K562 (cell line): ENCODE measurements around the gene ASCC1. TPM values are rescaled to one million over a fixed set of nuclear protein-coding genes. Genes with fewer than 3 reads are reported as not detected.

Experiments
- CREB5 ChIP-seq: fragments of 250-450 bp; sonication (Bioruptor Pico); IDR thresholded peaks from 2 replicates; pipeline ENCODE4 v1.5.0; 2020; ENCODE audit warnings: mild to moderate bottlenecking
- DNMT1 ChIP-seq: fragments of 450-650 bp; IDR thresholded peaks from 2 replicates; pipeline ENCODE4 v1.6.1; 2016; ENCODE audit warnings: antibody characterized with exemption, mild to moderate bottlenecking
- DPF2 ChIP-seq: fragments of 450-650 bp; IDR thresholded peaks from 2 replicates; pipeline ENCODE4 v1.6.1; 2016
- HDAC1 ChIP-seq, 2 experiments: fragments of 450-650 bp; IDR thresholded peaks; 2 replicates each; pipeline ENCODE4 v1.6.1; 2016 to 2017; ENCODE audit warnings: inconsistent platforms in 1 of 2, mild to moderate bottlenecking in 1 of 2, moderate library complexity in 1 of 2
- JUN ChIP-seq, 2 experiments: sonication (generic) in 1 of 2; formaldehyde crosslinking in 1 of 2; IDR thresholded peaks; 2 replicates each; pipeline versions ENCODE4 v1.6.1 to v1.8.0; 2012 to 2022; ENCODE audit warnings: borderline replicate concordance in 2 of 2, mild to moderate bottlenecking in 2 of 2, improper control_type of control experiment in 1 of 2, low read depth in 1 of 2, low read length in 1 of 2, missing genetic modification reagents in 1 of 2
- KDM1A ChIP-seq, 2 experiments: fragments of 450-650 bp; IDR thresholded peaks; 2 replicates each; pipeline ENCODE4 v1.6.1; 2016; ENCODE audit warnings: mild to moderate bottlenecking in 2 of 2
- REST ChIP-seq, 2 experiments: fragments of 450-650 bp; formaldehyde crosslinking in 1 of 2; IDR thresholded peaks; 2 replicates each; pipeline versions ENCODE4 v1.4.0 to v1.6.1; 2014 to 2020; ENCODE audit warnings: mild to moderate bottlenecking in 2 of 2, borderline replicate concordance in 1 of 2, low read depth in 1 of 2
- SPI1 ChIP-seq: IDR thresholded peaks from 2 replicates; pipeline ENCODE4 v1.6.1; 2011; ENCODE audit warnings: low read depth, low read length, control low read depth, borderline replicate concordance
- ZBTB7A ChIP-seq: IDR thresholded peaks from 2 replicates; pipeline ENCODE4 v1.6.1; 2011; ENCODE audit warnings: low read depth, mild to moderate bottlenecking, low read length, moderate library complexity, borderline replicate concordance; ENCODE audit not compliant: control insufficient read depth
- ZKSCAN3 ChIP-seq: fragments of 250-450 bp; sonication (Bioruptor Pico); IDR thresholded peaks from 2 replicates; pipeline ENCODE4 v1.4.0; 2020
- ZNF384 ChIP-seq: IDR thresholded peaks from 2 replicates; pipeline ENCODE4 v1.6.1; 2012; ENCODE audit warnings: low read depth, low read length, improper control_type of control experiment
- polyA plus RNA-seq, 8 experiments: library from polyadenylated mRNA; depleted of rRNA in 4 of 8; stranded (reverse) in 5 of 8; unstranded in 3 of 8; fragments of >200 nt; fragmentation: Nextera tagmentation in 2 of 8; fragmentation: Illumina TruSeq in 1 of 8; extraction: Ambion mirVana in 2 of 8; extraction: Trizol in 1 of 8; gene quantifications; 2 replicates each; pipeline versions ENCODE4 v1.2.1 to v1.2.3, GENCODE V29; 2011 to 2014; ENCODE audit warnings: inconsistent platforms in 1 of 8, missing spikeins in 1 of 8
- total RNA-seq, 7 experiments: library from RNA; depleted of rRNA in 6 of 7; stranded (reverse); fragments of >200 nt in 6 of 7; fragmentation: Illumina TruSeq in 2 of 7; extraction: Trizol in 2 of 7; gene quantifications; 2 replicates each; pipeline versions ENCODE4 v1.2.1 to v1.2.3, GENCODE V29; 2011 to 2021; ENCODE audit warnings: low replicate concordance in 1 of 7
- TF ChIP-seq, protein P1 (sequence below): fragments of 450-650 bp; formaldehyde crosslinking; IDR thresholded peaks from 2 replicates; pipeline ENCODE4 v1.4.0; 2020; ENCODE audit warnings: mild to moderate bottlenecking, moderate library complexity
- TF ChIP-seq, protein P2 (sequence below): fragments of 250-450 bp; sonication (Bioruptor Pico); IDR thresholded peaks from 2 replicates; pipeline ENCODE4 v1.8.0; 2022; ENCODE audit warnings: moderate library complexity, mild to moderate bottlenecking, inconsistent platforms

The ASCC1 gene
- total and polyA plus RNA-seq, 9 of the 15 experiments (the other 6 are each of a cell fraction or from before 2014, with no cell fraction given), result 31.7 to 73.3 (median 52.8) TPM

GRCh38 chr10:72171175-72171630 is 44.9 kb downstream of the ASCC1 start (continued):
- no peak for TF ChIP-seq CREB5 (CRISPR knock-in tag)
- TF ChIP-seq KDM1A (IDR thresholded peaks at IDR 0.05), result peak; percentile 72 to 85; a peak in 3 of 4 replicates
- TF ChIP-seq ZKSCAN3, result no peak
- TF ChIP-seq REST (IDR thresholded peaks at IDR 0.05; ENCODE audit: borderline replicate concordance), result peak; percentile 24; the same call in 1 of the 2 replicates
- TF ChIP-seq REST (CRISPR knock-in tag; IDR thresholded peaks at IDR 0.05; ENCODE audit: low read depth), result no peak
- TF ChIP-seq, protein P1, sequence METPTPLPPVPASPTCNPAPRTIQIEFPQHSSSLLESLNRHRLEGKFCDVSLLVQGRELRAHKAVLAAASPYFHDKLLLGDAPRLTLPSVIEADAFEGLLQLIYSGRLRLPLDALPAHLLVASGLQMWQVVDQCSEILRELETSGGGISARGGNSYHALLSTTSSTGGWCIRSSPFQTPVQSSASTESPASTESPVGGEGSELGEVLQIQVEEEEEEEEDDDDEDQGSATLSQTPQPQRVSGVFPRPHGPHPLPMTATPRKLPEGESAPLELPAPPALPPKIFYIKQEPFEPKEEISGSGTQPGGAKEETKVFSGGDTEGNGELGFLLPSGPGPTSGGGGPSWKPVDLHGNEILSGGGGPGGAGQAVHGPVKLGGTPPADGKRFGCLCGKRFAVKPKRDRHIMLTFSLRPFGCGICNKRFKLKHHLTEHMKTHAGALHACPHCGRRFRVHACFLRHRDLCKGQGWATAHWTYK, result peak; percentile 25; the same call in 1 of the 2 replicates
- no peak for TF ChIP-seq ZBTB7A
- TF ChIP-seq, protein P2, sequence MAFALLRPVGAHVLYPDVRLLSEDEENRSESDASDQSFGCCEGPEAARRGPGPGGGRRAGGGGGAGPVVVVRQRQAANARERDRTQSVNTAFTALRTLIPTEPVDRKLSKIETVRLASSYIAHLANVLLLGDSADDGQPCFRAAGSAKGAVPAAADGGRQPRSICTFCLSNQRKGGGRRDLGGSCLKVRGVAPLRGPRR (CRISPR knock-in tag), result 0 out of 2 replicates have a peak, but pooled peaks have one; percentile 16
- 0 out of 2 replicates have a peak, but pooled peaks have one; percentile 71 for TF ChIP-seq DNMT1
- peak; percentile 71 for TF ChIP-seq DPF2
- peak; percentile 39; the same call in 1 of the 2 replicates for TF ChIP-seq JUN (IDR thresholded peaks at IDR 0.05; ENCODE audit: borderline replicate concordance, low read depth, low read length)
- no peak for TF ChIP-seq JUN (CRISPR knock-in tag; IDR thresholded peaks at IDR 0.05; ENCODE audit: borderline replicate concordance)
- peak; percentile 44; the same call in 1 of the 2 replicates for TF ChIP-seq ZNF384
- TF ChIP-seq SPI1, result peak; percentile 28; the same call in 1 of the 2 replicates
- peak in 1 of 2 experiments; percentile 65; a peak in 2 of 4 replicates for TF ChIP-seq HDAC1 (IDR thresholded peaks at IDR 0.05)
